Prostate gland (tissue), 2 donors: ENCODE results near the gene PGBD5. TPM values are rescaled to one million over a fixed set of nuclear protein-coding genes. Genes with fewer than 3 reads are reported as not detected.

Experiments
- DNase-seq: peaks from one replicate; pipeline ENCODE4 v3.0.0-alpha.2; 2019; ENCODE audit warnings: low spot score
- H3K27ac ChIP-seq, 2 donors: fragments of 200-600 bp; sonication (generic); 2 replicates each; pipeline ENCODE4 v1.5.1; 2017 to 2019
- H3K27me3 ChIP-seq: fragments of 200-600 bp; sonication (generic); replicated peaks from 2 replicates; pipeline ENCODE4 v1.5.1; 2019; ENCODE audit not compliant: insufficient read depth
- H3K36me3 ChIP-seq, 2 donors: fragments of 200-600 bp; sonication (generic); 1 replicate in 1 of 2; 2 replicates in 1 of 2; pipeline versions ENCODE4 v1.5.1 to v1.8.1; 2017 to 2019
- H3K4me1 ChIP-seq: fragments of 200-600 bp; sonication (generic); replicated peaks from 2 replicates; pipeline ENCODE4 v1.5.1; 2019
- H3K4me3 ChIP-seq, 2 donors: fragments of 200-600 bp; sonication (generic); 2 replicates each; pipeline ENCODE4 v1.5.1; 2017 to 2019
- H3K9me3 ChIP-seq: fragments of 200-600 bp; sonication (generic); 2 replicates; pipeline ENCODE4 v1.5.1; 2017
- POLR2A ChIP-seq: fragments of 450-650 bp; IDR thresholded peaks from one replicate; pipeline ENCODE4 v1.6.1; 2016; ENCODE audit warnings: antibody characterized with exemption, mild to moderate bottlenecking
- POLR2AphosphoS5 ChIP-seq: sonication (generic); formaldehyde crosslinking; IDR thresholded peaks from one replicate; pipeline ENCODE4 v1.6.1; 2017; ENCODE audit warnings: antibody characterized with exemption
- WGBS: methylation state at CpG from one replicate; pipeline ENCODE4 v1.1.5; 2018; 5-methylcytosine and 5-hydroxymethylcytosine counted together
- intact Hi-C: fragments of 100-400 bp; cut with DNase I; formaldehyde crosslinking; loops from one replicate; pipeline ENCODE4 v1.14.2; 2022
- total RNA-seq, 2 donors: library from RNA; depleted of rRNA; stranded (reverse); fragments of >200 nt; gene quantifications; one replicate each; pipeline ENCODE4 v1.1.0, GENCODE V29; 2016
- TF ChIP-seq, protein P1 (sequence below), 4 experiments: fragments of 200-600 bp in 2 of 4; fragments of 450-650 bp in 2 of 4; sonication (generic) in 2 of 4; IDR thresholded peaks; 1 replicate in 3 of 4; 2 replicates in 1 of 4; pipeline ENCODE4 v1.5.1; 2016 to 2019; ENCODE audit warnings: antibody characterized with exemption in 4 of 4, mild to moderate bottlenecking in 2 of 4, moderate library complexity in 2 of 4

The PGBD5 gene
- total RNA-seq, 2 donors from 2014 or later: 0.55 to 8.8 TPM

DNA sequence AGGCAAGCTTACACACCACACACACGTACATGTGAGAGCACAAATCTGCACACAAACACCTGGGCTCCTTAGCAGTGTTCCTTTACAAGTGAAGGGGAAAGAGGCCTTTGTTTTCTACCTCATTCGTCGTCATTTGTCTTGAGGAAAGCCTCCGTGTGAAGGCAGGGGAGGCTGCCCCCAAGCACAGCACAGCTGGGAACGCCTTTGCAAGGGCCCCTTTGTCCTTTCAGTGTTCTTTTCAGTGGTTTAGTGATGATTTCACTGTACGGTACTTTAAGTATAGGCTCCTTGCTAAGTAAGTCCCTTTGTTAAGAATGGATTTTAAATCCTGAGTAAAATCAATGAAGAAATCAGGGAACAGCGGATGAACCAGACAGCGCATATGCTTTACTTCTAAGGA, 94.1 kb downstream of the PGBD5 start:
- H3K36me3 ChIP-seq: no peaks in the 10 kb centered on the region
- DNase-seq: no peak
- no peaks in the 10 kb centered on the region for H3K9me3 ChIP-seq
- no peak overlapping the region for H3K4me3 ChIP-seq
- no peaks in the 10 kb centered on the region for H3K4me1 ChIP-seq
- intact Hi-C loops: no loop called here
- WGBS: 85% methylated on average over 8 of the region's 8 CpGs
- H3K27ac ChIP-seq: no peak overlapping the region
- no peak for TF ChIP-seq POLR2AphosphoS5
- no peaks in the 10 kb centered on the region for H3K27me3 ChIP-seq

DNA sequence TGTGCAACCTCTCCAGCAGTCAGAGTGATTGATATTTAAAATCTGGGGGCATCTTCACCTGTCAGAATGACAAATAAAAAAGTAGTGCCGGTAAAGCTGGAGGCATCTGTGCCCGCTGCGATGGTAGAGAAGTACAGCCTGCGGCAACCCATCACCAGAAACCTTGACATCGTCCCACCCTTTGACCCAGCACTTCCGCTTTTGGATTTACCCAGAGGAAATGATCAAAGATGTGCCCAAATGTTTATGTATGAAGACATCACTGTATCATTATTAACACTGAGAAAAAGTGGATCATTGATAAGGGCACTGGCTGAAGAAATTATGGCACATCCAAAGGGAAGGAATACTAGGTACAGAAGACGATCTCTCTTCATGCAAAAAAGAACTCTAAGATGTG, 96.0 kb downstream of the PGBD5 start:
- Histone ChIP-seq H3K36me3 (no peaks in the 10 kb centered on the region), H3K27ac (no peak overlapping the region), H3K4me3 (no peak overlapping the region), H3K27me3 (no peaks in the 10 kb centered on the region), H3K4me1 (no peaks in the 10 kb centered on the region), H3K9me3 (no peaks in the 10 kb centered on the region)
- intact Hi-C loops: no loop called here
- TF ChIP-seq POLR2AphosphoS5 (no peak), POLR2A (no peak)
- 90% methylated on average over 7 of the region's 7 CpGs for WGBS
- DNase-seq: no peak

- Histone ChIP-seq H3K9me3 (no peaks in the 10 kb centered on the region), H3K4me1 (no peaks in the 10 kb centered on the region), H3K27ac (no peak overlapping the region), H3K27me3 (no peaks in the 10 kb centered on the region), H3K36me3 (no peaks in the 10 kb centered on the region), H3K4me3 (no peak overlapping the region)
- TF ChIP-seq, protein P1, sequence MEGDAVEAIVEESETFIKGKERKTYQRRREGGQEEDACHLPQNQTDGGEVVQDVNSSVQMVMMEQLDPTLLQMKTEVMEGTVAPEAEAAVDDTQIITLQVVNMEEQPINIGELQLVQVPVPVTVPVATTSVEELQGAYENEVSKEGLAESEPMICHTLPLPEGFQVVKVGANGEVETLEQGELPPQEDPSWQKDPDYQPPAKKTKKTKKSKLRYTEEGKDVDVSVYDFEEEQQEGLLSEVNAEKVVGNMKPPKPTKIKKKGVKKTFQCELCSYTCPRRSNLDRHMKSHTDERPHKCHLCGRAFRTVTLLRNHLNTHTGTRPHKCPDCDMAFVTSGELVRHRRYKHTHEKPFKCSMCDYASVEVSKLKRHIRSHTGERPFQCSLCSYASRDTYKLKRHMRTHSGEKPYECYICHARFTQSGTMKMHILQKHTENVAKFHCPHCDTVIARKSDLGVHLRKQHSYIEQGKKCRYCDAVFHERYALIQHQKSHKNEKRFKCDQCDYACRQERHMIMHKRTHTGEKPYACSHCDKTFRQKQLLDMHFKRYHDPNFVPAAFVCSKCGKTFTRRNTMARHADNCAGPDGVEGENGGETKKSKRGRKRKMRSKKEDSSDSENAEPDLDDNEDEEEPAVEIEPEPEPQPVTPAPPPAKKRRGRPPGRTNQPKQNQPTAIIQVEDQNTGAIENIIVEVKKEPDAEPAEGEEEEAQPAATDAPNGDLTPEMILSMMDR (IDR thresholded peaks at IDR 0.05): no peak
- TF ChIP-seq POLR2AphosphoS5: no peak
- TF ChIP-seq POLR2A: no peak
- no peak for DNase-seq
- 91% methylated on average over 7 of the region's 7 CpGs for WGBS
- intact Hi-C loops: no loop called here
Observed at GRCh38 chr1:230328342-230329015, 97.7 kb downstream of the PGBD5 start.

DNA sequence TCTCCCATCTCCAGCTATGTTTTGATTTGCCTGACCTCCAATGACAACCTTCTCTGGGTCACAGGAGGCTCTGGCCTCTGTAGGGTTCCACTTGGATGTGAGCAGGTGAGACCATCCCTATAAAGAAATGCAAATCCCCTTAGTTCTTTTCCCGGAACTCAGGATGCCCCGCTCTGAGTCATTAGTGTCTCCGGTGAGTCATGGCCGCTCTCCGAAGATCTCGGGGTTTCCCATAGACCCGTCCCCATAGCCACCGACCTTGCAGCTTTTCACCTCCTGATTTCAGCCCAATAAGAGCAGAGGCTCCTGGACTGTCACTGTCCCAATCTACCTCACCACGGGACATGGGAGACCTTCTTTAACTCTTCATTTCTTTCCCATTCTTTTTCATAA, 98.2 kb downstream of the PGBD5 start:
- no peak overlapping the region for H3K27ac ChIP-seq
- H3K4me3 ChIP-seq: no peak overlapping the region
- no peak for DNase-seq
- H3K9me3 ChIP-seq: no peaks in the 10 kb centered on the region
- 93% methylated on average over 9 of the region's 9 CpGs for WGBS
- no peaks in the 10 kb centered on the region for H3K27me3 ChIP-seq
- no peaks in the 10 kb centered on the region for H3K4me1 ChIP-seq
- intact Hi-C loops: no loop called here
- H3K36me3 ChIP-seq: no peaks in the 10 kb centered on the region
- no peak for TF ChIP-seq POLR2A
- TF ChIP-seq POLR2AphosphoS5: no peak

DNA sequence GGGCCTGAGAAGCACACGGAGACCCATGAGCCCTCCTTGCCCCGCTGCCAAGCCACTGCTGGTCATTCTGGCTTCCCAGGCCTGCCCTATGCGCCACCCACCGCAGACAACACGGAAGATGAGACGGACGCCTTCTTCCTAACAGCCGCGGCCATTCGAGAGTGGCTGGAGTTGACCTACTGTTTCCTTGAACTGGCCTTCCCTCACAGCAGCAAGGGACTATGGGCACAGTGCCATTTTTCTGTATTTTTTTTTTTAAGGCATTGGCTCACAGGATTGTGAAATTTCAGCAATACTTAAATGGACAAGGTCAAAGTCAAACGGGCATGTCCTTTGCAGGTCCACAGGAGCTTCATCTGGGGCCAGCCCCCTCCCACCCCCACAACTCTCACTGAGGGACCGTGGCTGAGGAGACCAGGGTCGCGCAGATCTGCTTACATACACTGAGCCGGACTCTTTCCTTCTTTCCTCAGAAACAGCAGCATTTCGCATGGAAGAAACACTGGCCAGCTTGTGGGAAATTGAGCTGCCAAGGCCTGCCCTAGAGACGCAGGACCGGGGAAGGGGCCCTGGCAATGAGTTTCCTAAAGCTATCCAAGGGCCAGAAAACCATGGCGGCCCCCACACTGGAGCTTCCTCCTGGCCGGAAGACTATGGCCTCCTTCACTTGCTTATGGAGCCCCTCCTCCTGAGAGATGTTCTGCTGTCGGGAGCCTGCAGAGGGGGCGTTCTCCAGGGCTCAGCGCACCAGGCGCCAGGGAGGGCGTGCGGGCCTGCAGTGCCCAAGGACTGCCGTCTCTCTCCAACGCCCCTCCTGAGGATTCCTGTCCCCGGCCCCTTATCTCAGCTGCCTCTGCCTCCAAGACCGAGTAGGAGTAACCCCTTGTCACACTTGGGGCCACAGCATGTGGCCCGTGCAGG, 98.9 kb downstream of the PGBD5 start:
- H3K36me3 ChIP-seq: no peaks in the 10 kb centered on the region
- no peaks in the 10 kb centered on the region for H3K9me3 ChIP-seq
- intact Hi-C loops: no loop called here
- DNase-seq: no peak
- TF ChIP-seq, protein P1 (IDR thresholded peaks at IDR 0.05): no peak
- no peak for TF ChIP-seq POLR2AphosphoS5
- no peak for TF ChIP-seq POLR2A
- H3K27me3 ChIP-seq: no peaks in the 10 kb centered on the region
- H3K27ac ChIP-seq: no peak overlapping the region
- WGBS: 92% methylated on average over 31 of the region's 31 CpGs
- no peak overlapping the region for H3K4me3 ChIP-seq
- H3K4me1 ChIP-seq: no peaks in the 10 kb centered on the region

DNA sequence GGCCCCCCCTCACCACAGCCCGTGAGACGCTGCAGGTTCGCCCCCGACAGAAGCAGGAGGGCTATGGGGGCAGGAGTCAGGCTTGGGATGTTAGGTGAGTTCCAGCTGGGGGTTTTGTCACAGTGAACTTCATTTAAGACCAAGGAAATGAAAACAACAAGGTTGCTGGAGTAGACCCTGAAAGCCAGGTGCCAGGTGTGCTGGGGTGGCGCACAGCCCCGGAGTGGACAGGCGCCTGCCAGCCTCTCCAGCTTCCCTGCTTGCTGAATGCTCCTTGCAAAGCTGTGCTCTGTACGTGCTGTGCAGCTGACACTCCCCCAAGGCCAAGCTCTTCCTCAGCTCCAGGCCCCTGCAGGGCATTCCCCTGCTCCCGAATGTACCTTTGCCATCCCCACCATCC, 102.4 kb downstream of the PGBD5 start:
- intact Hi-C loops: no loop called here
- DNase-seq: no peak
- no peaks in the 10 kb centered on the region for H3K27me3 ChIP-seq
- no peaks in the 10 kb centered on the region for H3K36me3 ChIP-seq
- no peaks in the 10 kb centered on the region for H3K9me3 ChIP-seq
- no peak overlapping the region for H3K4me3 ChIP-seq
- WGBS: 86% methylated on average over 9 of the region's 9 CpGs
- H3K4me1 ChIP-seq: no peaks in the 10 kb centered on the region
- TF ChIP-seq, protein P1 (IDR thresholded peaks at IDR 0.05): no peak
- TF ChIP-seq POLR2AphosphoS5 (no peak), POLR2A (no peak)
- no peak overlapping the region for H3K27ac ChIP-seq
